Mammary epithelial cell (primary cell): ENCODE measurements around the gene MSH6.

ENCODE experiments used
- CTCF ChIP-seq, 2 donors: IDR thresholded peaks in 1 of 2; conservative IDR thresholded peaks in 1 of 2; 2 replicates each; pipeline ENCODE4 v1.5.1; 2011 to 2012; ENCODE audit warnings: inconsistent platforms in 2 of 2, low read length in 2 of 2, mild to moderate bottlenecking in 2 of 2, control low read depth in 1 of 2, low read depth in 1 of 2; ENCODE audit not compliant: insufficient read depth in 1 of 2; ENCODE audit errors: extremely low read depth in 1 of 2
- EZH2 ChIP-seq: IDR thresholded peaks from 2 replicates; pipeline ENCODE4 v1.6.1; 2012; ENCODE audit warnings: low read length, inconsistent platforms, borderline replicate concordance

- no peak for TF ChIP-seq CTCF (conservative IDR thresholded peaks at IDR 0.05 in 1 of 2, IDR thresholded peaks at IDR 0.05 in 1 of 2; ENCODE audit: extremely low read depth in 1 of 2, insufficient read depth in 1 of 2, low read depth in 1 of 2, low read length in 2 of 2)
- no peak for TF ChIP-seq EZH2
Observed at GRCh38 chr2:47842846-47843245, 59.9 kb downstream of the MSH6 start.
